Measurements from ENCODE around the gene MYH7B.

GRCh38 chr20:34979366-34980153 is 23.9 kb downstream of the MYH7B start:
- TF ChIP-seq CTCF (conservative IDR thresholded peaks at IDR 0.05 in 1 of 2, IDR thresholded peaks at IDR 0.05 in 1 of 2; ENCODE audit: low read depth in 1 of 2, low read length in 2 of 2) (no peak), EZH2 (IDR thresholded peaks at IDR 0.05; ENCODE audit: low read length, missing control alignments) (no peak)
